Uterus (tissue), 2 donors: ENCODE measurements around the gene LMOD3.

ENCODE experiments used
- POLR2A ChIP-seq, 2 donors: fragments of 450-650 bp; IDR thresholded peaks; one replicate each; pipeline ENCODE4 v1.6.1; 2016; ENCODE audit warnings: antibody characterized with exemption in 2 of 2, mild to moderate bottlenecking in 1 of 2, moderate library complexity in 1 of 2
- TF ChIP-seq, protein P1 (sequence below), 4 experiments: fragments of 200-600 bp in 2 of 4; fragments of 450-650 bp in 2 of 4; sonication (generic) in 2 of 4; IDR thresholded peaks; one replicate each; pipeline ENCODE4 v1.5.1; 2016 to 2019; ENCODE audit warnings: antibody characterized with exemption in 4 of 4, mild to moderate bottlenecking in 2 of 4, moderate library complexity in 1 of 4

DNA sequence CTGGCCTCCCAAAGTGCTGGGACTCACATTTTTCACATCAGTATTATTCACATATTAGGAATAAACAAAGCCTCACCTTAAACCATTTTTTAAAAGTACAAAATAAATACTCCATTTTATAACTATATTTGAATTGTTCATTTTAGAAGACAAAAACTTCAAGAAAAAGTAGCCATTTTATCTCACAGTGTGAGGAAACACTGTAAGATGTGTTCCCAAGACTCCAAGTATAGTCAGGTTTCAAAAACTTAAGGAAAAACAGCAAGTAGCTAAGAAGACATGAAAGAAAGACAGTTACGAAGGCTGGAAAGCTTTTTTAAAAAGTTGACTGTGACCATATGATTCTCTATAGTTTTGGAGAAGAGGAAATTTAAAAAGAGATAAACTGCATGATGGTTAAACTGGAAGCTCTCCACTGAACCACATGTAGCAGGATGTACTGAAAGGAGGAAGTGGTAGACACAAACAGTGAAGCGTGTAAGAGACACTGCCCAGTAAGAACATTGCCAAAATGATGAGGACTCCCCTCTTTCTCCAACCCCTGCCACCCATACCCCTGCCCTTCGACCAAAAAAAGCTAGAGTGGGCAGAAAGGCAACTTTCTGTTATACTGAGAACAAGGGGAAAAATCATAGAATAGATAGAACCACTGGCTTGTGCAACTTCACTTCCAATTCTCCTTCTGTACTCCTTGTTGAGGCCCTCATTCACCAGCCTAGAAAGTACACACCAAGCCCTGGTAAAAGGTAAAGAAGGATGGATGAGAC lies 64.0 kb downstream of the LMOD3 start:
- TF ChIP-seq POLR2A (IDR thresholded peaks at IDR 0.05) = no peak
- TF ChIP-seq, protein P1, sequence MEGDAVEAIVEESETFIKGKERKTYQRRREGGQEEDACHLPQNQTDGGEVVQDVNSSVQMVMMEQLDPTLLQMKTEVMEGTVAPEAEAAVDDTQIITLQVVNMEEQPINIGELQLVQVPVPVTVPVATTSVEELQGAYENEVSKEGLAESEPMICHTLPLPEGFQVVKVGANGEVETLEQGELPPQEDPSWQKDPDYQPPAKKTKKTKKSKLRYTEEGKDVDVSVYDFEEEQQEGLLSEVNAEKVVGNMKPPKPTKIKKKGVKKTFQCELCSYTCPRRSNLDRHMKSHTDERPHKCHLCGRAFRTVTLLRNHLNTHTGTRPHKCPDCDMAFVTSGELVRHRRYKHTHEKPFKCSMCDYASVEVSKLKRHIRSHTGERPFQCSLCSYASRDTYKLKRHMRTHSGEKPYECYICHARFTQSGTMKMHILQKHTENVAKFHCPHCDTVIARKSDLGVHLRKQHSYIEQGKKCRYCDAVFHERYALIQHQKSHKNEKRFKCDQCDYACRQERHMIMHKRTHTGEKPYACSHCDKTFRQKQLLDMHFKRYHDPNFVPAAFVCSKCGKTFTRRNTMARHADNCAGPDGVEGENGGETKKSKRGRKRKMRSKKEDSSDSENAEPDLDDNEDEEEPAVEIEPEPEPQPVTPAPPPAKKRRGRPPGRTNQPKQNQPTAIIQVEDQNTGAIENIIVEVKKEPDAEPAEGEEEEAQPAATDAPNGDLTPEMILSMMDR (IDR thresholded peaks at IDR 0.05) = no peak
